Heart left ventricle (tissue), 16 donors: ENCODE data around the gene MYH3. TPM values are rescaled to one million over a fixed set of nuclear protein-coding genes. Genes with fewer than 3 reads are reported as not detected.
A peak's percentile ranks its signal among the peaks of the same experiment; 100 is the strongest.

Source experiments
- ATAC-seq, 4 donors: fragments of 200-7000 bp; cut with Tn5 transposase; one replicate each; pipeline ENCODE4 v1.9.1; 2020 to 2022; ENCODE audit warnings: moderate library complexity in 4 of 4, mild to moderate bottlenecking in 3 of 4, moderate number of reproducible peaks in 1 of 4
- DNase-seq, 5 donors: peaks; one replicate each; pipeline ENCODE4 v3.0.0-alpha.2; 2020
- H3K27ac ChIP-seq, 12 donors: fragments of 200-600 bp; sonication (generic) in 4 of 12; one replicate each; pipeline versions ENCODE4 v1.5.0 to v1.8.0; 2016 to 2022; ENCODE audit warnings: mild to moderate bottlenecking in 2 of 12
- H3K27me3 ChIP-seq, 9 donors: fragments of 200-600 bp; sonication (generic) in 2 of 9; one replicate each; pipeline versions ENCODE4 v1.5.1 to v1.8.0; 2016 to 2022; ENCODE audit warnings: mild to moderate bottlenecking in 3 of 9
- H3K36me3 ChIP-seq, 9 donors: fragments of 200-600 bp; sonication (generic) in 2 of 9; one replicate each; pipeline versions ENCODE4 v1.5.0 to v1.8.0; 2018 to 2022; ENCODE audit warnings: mild to moderate bottlenecking in 2 of 9
- H3K4me1 ChIP-seq, 12 donors: fragments of 200-600 bp; sonication (generic) in 4 of 12; one replicate each; pipeline versions ENCODE4 v1.5.0 to v1.8.0; 2016 to 2022; ENCODE audit warnings: mild to moderate bottlenecking in 3 of 12
- H3K4me3 ChIP-seq, 12 donors: fragments of 200-600 bp; sonication (generic) in 4 of 12; one replicate each; pipeline versions ENCODE4 v1.5.0 to v1.8.0; 2017 to 2022; ENCODE audit warnings: mild to moderate bottlenecking in 9 of 12, moderate library complexity in 4 of 12
- H3K9me3 ChIP-seq, 12 donors: fragments of 200-600 bp; sonication (generic) in 4 of 12; one replicate each; pipeline versions ENCODE4 v1.5.0 to v1.8.0; 2016 to 2022; ENCODE audit warnings: mild to moderate bottlenecking in 1 of 12
- CTCF ChIP-seq, 12 donors: fragments of 200-600 bp; sonication (generic) in 4 of 12; IDR thresholded peaks; one replicate each; pipeline versions ENCODE4 v1.5.0 to v1.8.0; 2018 to 2022; ENCODE audit warnings: antibody characterized with exemption in 12 of 12, mild to moderate bottlenecking in 5 of 12
- POLR2A ChIP-seq, 2 donors: fragments of 450-650 bp; IDR thresholded peaks; one replicate each; pipeline ENCODE4 v1.6.1; 2017; ENCODE audit warnings: antibody characterized with exemption in 2 of 2, mild to moderate bottlenecking in 2 of 2, moderate library complexity in 2 of 2
- whole genome bisulfite sequencing, 4 donors: extraction: QIAGEN DNeasy Blood & Tissue Kit in 2 of 4; methylation state at CpG; one replicate each; pipeline versions ENCODE4 v1.1.5 to v1.1.7; 2013 to 2018; 5-methylcytosine and 5-hydroxymethylcytosine counted together
- intact Hi-C, 10 donors: fragments of 100-400 bp; cut with DNase I; formaldehyde crosslinking; loops; one replicate each; pipeline versions ENCODE4 v1.11.1 to v1.14.2; 2022
- polyA plus RNA-seq, 2 donors: library from polyadenylated mRNA; stranded (reverse); fragments of 200-250 nt; gene quantifications; one replicate each; pipeline ENCODE4 v1.2.3, GENCODE V29; 2013
- total RNA-seq, 9 donors: library from RNA; depleted of rRNA in 2 of 9; stranded (reverse); fragments of >200 nt in 2 of 9; fragmentation: NEBNext Ultra II Directional in 3 of 9; extraction: Animal tissue kit (Norgen Biotek cat#: 25700) in 3 of 9; gene quantifications; one replicate each; pipeline versions ENCODE4 v1.1.0 to v1.2.4, GENCODE V29; 2016 to 2023
- donor health status: ischemic (EF 13 %, LVEDD 7.1; RV severe dilation, severe dysfunction).
- donor health status: healthy with polysubstance abuse.
- donor health status: DM: no; HTN: yes; CAD: no.
- donor health status: DM: no; HTN: no; CAD: no.
- donor health status: ischemic (EF 25% LVEDD 6.9; RV normal size, moderate dysfunction).
- donor health status: ischemic (EF 25% LVEDD 5.7; RV mildly dilated, moderate dysfunction).
- donor health status: healthy.
- donor health status: DM: yes; HTN: yes; CAD: no.
- donor health status: ischemic (EF 35%, LVEDD 5.7; RV mildly dilated, moderate dysfunction).
- donor health status: nonischemic (EF 11% LVEDD 7.7; RV severe dilation, severe dysfunction).
- donor health status: DM: yes; HTN: yes; CAD: no.
- donor health status: PGD.
- donor health status: ischemic (EF 29% LVEDD 5.4; RV normal size, mild dysfunction).
- donor health status: nonischemic (EF 23%, LVEDD 6.1; RV moderate dilation, normal function).

The MYH3 gene
- total and polyA plus RNA-seq, 11 donors: 0.13 to 1.8 (median 0.62) TPM

GRCh38 chr17:10631701-10632100 lies 25.4 kb downstream of the MYH3 start:
- intact Hi-C loops: no loop called here
- WGBS, 4 donors: 87 to 95% (median 92%) methylated on average over 13 to 15 of the region's 15 CpGs
- ATAC-seq: no peak

GRCh38 chr17:10631048-10631700 lies 25.9 kb downstream of the MYH3 start:
- Histone ChIP-seq H3K4me3 (no peak overlapping the region), H3K9me3 (no peaks in the 10 kb centered on the region), H3K36me3 (peaks cover 0 to 18% (median 4%) of the 10 kb centered on the region in 9 donors), H3K27me3 (no peaks in the 10 kb centered on the region), H3K4me1 (no peaks in the 10 kb centered on the region), H3K27ac (no peak overlapping the region)
- intact Hi-C loops: no loop called here
- TF ChIP-seq CTCF (IDR thresholded peaks at IDR 0.05): peak; percentile 29 to 78 (median 66)
- TF ChIP-seq POLR2A (IDR thresholded peaks at IDR 0.05): no peak
- 48 to 53% (median 52%) methylated on average over 17 to 18 of the region's 18 CpGs for WGBS, 4 donors
- no peak for DNase-seq
- ATAC-seq: no peak

More at GRCh38 chr17:10631701-10632100, 25.4 kb downstream of the MYH3 start:
- TF ChIP-seq POLR2A (IDR thresholded peaks at IDR 0.05) (no peak), CTCF (IDR thresholded peaks at IDR 0.05) (no peak)
- no peak for DNase-seq
- Histone ChIP-seq H3K36me3 (peaks cover 0 to 18% (median 4%) of the 10 kb centered on the region in 9 donors), H3K27ac (no peak overlapping the region), H3K4me3 (no peak overlapping the region), H3K9me3 (no peaks in the 10 kb centered on the region), H3K27me3 (no peaks in the 10 kb centered on the region), H3K4me1 (no peaks in the 10 kb centered on the region)

GRCh38 chr17:10629706-10630105 lies 27.4 kb downstream of the MYH3 start:
- DNase-seq (no peak), ATAC-seq (no peak)
- intact Hi-C loops: loop anchor here in 1 of 10 donors (10.0 kb wide), 1 partner anchor 905 kb away; no protein-coding TSS in a partner anchor
- Histone ChIP-seq H3K36me3 (peaks cover 0 to 13% (median 2%) of the 10 kb centered on the region in 9 donors), H3K4me3 (no peak overlapping the region), H3K4me1 (no peaks in the 10 kb centered on the region), H3K27me3 (no peaks in the 10 kb centered on the region), H3K9me3 (no peaks in the 10 kb centered on the region), H3K27ac (no peak overlapping the region)
- 89 to 97% (median 94%) methylated on average over 11 to 12 of the region's 12 CpGs for WGBS, 4 donors
- no peak for TF ChIP-seq CTCF (IDR thresholded peaks at IDR 0.05)
- TF ChIP-seq POLR2A (IDR thresholded peaks at IDR 0.05): no peak

- intact Hi-C loops: loop anchor here in 1 of 10 donors (10.0 kb wide), 1 partner anchor 904 kb away; no protein-coding TSS in a partner anchor
- H3K27me3 ChIP-seq: no peaks in the 10 kb centered on the region
- H3K36me3 ChIP-seq: peaks cover 0 to 10% (median 0%) of the 10 kb centered on the region in 9 donors
- H3K4me3 ChIP-seq: no peak overlapping the region
- no peak for DNase-seq
- no peak overlapping the region for H3K27ac ChIP-seq
- WGBS, 4 donors: 79 to 89% (median 85%) methylated on average over 13 of the region's 13 CpGs
- TF ChIP-seq CTCF (IDR thresholded peaks at IDR 0.05): peak in 7 of 12 donors; percentile 8 to 27 (median 24)
- TF ChIP-seq POLR2A (IDR thresholded peaks at IDR 0.05): no peak
- no peaks in the 10 kb centered on the region for H3K9me3 ChIP-seq
- no peaks in the 10 kb centered on the region for H3K4me1 ChIP-seq
- ATAC-seq: no peak
These were observed 28.4 kb downstream of the MYH3 start for GRCh38 chr17:10628756-10629155.
